Adrenal gland (tissue), 12 donors: Measurements from ENCODE around the gene PTPRJ. TPM values are rescaled to one million over a fixed set of nuclear protein-coding genes. Genes with fewer than 3 reads are reported as not detected.

Source experiments
- DNase-seq, 7 donors: peaks; one replicate each; pipeline ENCODE4 v3.0.0-alpha.2; 2019 to 2020
- H3K27ac ChIP-seq, 5 donors: fragments of 200-600 bp; sonication (generic) in 4 of 5; 1 replicate in 3 of 5; 2 replicates in 2 of 5; pipeline versions ENCODE4 v1.5.1 to v1.8.0; 2016 to 2020; ENCODE audit warnings: mild to moderate bottlenecking in 1 of 5
- H3K27me3 ChIP-seq: fragments of 200-600 bp; 2 replicates; pipeline ENCODE4 v1.8.0; 2021
- H3K36me3 ChIP-seq, 2 donors: fragments of 200-600 bp; replicated peaks in 1 of 2; 1 replicate in 1 of 2; 2 replicates in 1 of 2; pipeline versions ENCODE4 v1.5.1 to v1.8.0; 2018 to 2022
- H3K4me1 ChIP-seq, 2 donors: fragments of 200-600 bp; replicated peaks in 1 of 2; 1 replicate in 1 of 2; 2 replicates in 1 of 2; pipeline versions ENCODE4 v1.5.1 to v1.8.0; 2018 to 2021
- H3K4me3 ChIP-seq, 4 donors: fragments of 200-600 bp; sonication (generic) in 3 of 4; one replicate each; pipeline ENCODE4 v1.5.1; 2016 to 2018
- H3K9me3 ChIP-seq, 3 donors: fragments of 200-600 bp; sonication (generic) in 1 of 3; replicated peaks in 1 of 3; 1 replicate in 2 of 3; 2 replicates in 1 of 3; pipeline versions ENCODE4 v1.5.1 to v1.8.0; 2016 to 2021
- POLR2A ChIP-seq, 2 donors: fragments of 450-650 bp; IDR thresholded peaks; one replicate each; pipeline ENCODE4 v1.6.1; 2017; ENCODE audit warnings: antibody characterized with exemption in 2 of 2, mild to moderate bottlenecking in 2 of 2, moderate library complexity in 1 of 2
- WGBS, 4 donors: extraction: QIAGEN DNeasy Blood & Tissue Kit in 2 of 4; methylation state at CpG; one replicate each; pipeline versions ENCODE4 v1.1.5 to v1.1.7; 2013 to 2017; 5-methylcytosine and 5-hydroxymethylcytosine counted together
- intact Hi-C, 2 donors: fragments of 100-400 bp; cut with DNase I; formaldehyde crosslinking; loops; one replicate each; pipeline versions ENCODE4 v1.14.1 to v1.15.0; 2022 to 2023
- polyA plus RNA-seq, 3 donors: library from polyadenylated mRNA; stranded (reverse); fragments of 200-250 nt in 2 of 3; fragments of 350-450 nt in 1 of 3; fragmentation: Illumina TruSeq in 1 of 3; extraction: RNeasy Lipid Tissue Mini Kit (QIAGEN cat#74804) in 1 of 3; gene quantifications; one replicate each; pipeline ENCODE4 v1.2.3, GENCODE V29; 2013 to 2014
- total RNA-seq, 9 donors: library from RNA; depleted of rRNA in 4 of 9; stranded (reverse); fragments of >200 nt in 4 of 9; fragments of 120-200 nt in 1 of 9; fragmentation: NEBNext Ultra II Directional in 1 of 9; extraction: Animal tissue kit (Norgen Biotek cat#: 25700) in 1 of 9; gene quantifications; one replicate each; pipeline versions ENCODE4 v1.1.0 to v1.2.4, GENCODE V29; 2013 to 2023
- TF ChIP-seq, protein P1 (sequence below), 6 experiments: fragments of 450-650 bp in 4 of 6; fragments of 200-600 bp in 2 of 6; sonication (generic) in 1 of 6; IDR thresholded peaks; 1 replicate in 5 of 6; 2 replicates in 1 of 6; pipeline versions ENCODE4 v1.5.1 to v1.8.0; 2016 to 2021; ENCODE audit warnings: antibody characterized with exemption in 6 of 6, mild to moderate bottlenecking in 2 of 6, moderate library complexity in 1 of 6
- donor health status: healthy with polysubstance abuse.
- donor health status: Bipolar disorder and iron deficiency.
- donor health status: DM: yes; HTN: yes; CAD: no.
- donor health status: DM: no; HTN: no; CAD: no.
- donor health status: DM: no; HTN: no; CAD: no.
- donor health status: DM: yes; HTN: yes; CAD: no.

The PTPRJ gene
- total and polyA plus RNA-seq, 12 donors, result 1.4 to 16.9 (median 10.2) TPM

DNA sequence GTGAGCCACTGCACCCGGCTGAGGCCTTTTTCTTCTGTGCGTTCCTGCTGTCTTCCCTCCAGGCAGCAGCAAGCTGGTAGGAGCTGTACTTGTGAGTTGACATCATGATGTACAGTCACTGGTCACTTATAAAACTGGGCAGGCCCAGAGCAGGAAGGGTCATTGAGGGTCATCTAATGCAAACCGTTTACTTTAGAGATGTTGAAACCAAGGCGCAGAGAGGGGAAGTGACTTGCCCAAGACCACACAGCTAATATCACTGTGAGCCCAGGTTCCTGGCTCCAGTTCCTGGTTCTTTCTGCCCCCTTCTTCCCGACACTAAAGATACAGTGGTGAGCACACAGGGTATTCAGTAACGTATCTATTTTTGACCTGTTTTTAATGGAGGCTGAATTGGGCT lies 27.3 kb downstream of the PTPRJ start:
- H3K36me3 ChIP-seq, result no peaks in the 10 kb centered on the region
- 68 to 79% (median 74%) methylated on average over 6 of the region's 6 CpGs for WGBS, 4 donors
- peak in 3 of 7 donors; percentile 39 to 61 (median 46) for DNase-seq
- H3K4me1 ChIP-seq, result peaks cover 0 to 17% of the 10 kb centered on the region in 2 donors
- H3K4me3 ChIP-seq, result no peak overlapping the region
- H3K27me3 ChIP-seq, result no peaks in the 10 kb centered on the region
- intact Hi-C loops, result no loop called here
- H3K9me3 ChIP-seq, result no peaks in the 10 kb centered on the region
- TF ChIP-seq, protein P1, sequence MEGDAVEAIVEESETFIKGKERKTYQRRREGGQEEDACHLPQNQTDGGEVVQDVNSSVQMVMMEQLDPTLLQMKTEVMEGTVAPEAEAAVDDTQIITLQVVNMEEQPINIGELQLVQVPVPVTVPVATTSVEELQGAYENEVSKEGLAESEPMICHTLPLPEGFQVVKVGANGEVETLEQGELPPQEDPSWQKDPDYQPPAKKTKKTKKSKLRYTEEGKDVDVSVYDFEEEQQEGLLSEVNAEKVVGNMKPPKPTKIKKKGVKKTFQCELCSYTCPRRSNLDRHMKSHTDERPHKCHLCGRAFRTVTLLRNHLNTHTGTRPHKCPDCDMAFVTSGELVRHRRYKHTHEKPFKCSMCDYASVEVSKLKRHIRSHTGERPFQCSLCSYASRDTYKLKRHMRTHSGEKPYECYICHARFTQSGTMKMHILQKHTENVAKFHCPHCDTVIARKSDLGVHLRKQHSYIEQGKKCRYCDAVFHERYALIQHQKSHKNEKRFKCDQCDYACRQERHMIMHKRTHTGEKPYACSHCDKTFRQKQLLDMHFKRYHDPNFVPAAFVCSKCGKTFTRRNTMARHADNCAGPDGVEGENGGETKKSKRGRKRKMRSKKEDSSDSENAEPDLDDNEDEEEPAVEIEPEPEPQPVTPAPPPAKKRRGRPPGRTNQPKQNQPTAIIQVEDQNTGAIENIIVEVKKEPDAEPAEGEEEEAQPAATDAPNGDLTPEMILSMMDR (IDR thresholded peaks at IDR 0.05), result no peak
- no peak for TF ChIP-seq POLR2A (IDR thresholded peaks at IDR 0.05)
- peak overlapping the region in 1 of 5 donors; percentile 19 for H3K27ac ChIP-seq

DNA sequence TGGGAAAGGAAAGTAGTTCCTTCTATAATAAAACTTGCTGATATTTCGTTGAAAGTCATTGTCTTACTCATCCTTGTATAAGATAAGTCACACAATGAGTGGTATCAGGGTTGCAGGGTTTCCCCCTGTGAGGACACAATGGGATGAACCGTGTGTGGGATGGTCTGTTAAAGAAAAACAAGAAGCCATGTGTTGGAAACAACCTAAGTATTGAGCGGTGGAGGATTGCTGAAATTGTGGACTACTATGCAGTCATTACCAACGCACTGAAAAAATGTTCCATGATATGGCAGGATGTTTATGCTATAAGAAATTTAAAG lies 28.6 kb downstream of the PTPRJ start:
- Histone ChIP-seq H3K9me3 (no peaks in the 10 kb centered on the region), H3K36me3 (no peaks in the 10 kb centered on the region), H3K4me3 (no peak overlapping the region), H3K4me1 (peaks cover 0 to 17% of the 10 kb centered on the region in 2 donors), H3K27me3 (no peaks in the 10 kb centered on the region), H3K27ac (no peak overlapping the region)
- DNase-seq, result no peak
- intact Hi-C loops, result no loop called here
- WGBS, 4 donors, result 72 to 82% (median 78%) methylated on average over 4 of the region's 4 CpGs
- TF ChIP-seq POLR2A (IDR thresholded peaks at IDR 0.05), result no peak
- TF ChIP-seq, protein P1 (IDR thresholded peaks at IDR 0.05), result no peak

DNA sequence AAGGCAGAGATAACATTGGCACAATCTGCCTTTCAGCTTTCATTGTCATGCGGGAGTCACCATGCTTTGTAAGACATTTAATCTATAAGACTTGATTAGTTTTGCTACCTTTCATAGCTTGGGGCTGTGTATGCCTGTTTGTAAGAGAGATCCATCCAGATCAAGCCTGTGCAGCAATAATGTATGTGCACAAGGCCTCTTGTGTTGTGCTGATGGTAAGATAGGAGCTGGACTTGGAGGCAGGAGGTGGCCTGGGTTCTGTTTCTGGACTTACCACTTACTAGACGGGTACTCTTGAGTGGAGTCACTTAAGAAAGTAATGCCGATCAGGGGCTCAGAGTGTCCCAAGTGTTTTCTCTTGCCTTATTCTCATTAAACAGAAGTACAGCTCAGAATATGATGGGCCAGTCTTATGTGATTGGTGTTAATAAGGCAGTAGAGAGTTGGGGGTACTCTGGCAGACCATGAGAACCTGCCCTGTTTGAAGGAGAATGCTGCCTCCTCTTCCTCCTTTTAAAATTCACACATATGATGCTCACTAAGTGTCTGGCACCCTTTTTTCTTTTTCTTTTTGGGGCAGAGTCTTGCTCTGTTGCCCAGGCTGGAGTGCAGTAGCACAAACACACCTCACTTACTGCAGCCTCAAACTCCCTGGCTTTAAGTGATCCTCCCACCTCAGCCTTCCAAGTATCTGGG lies 30.9 kb downstream of the PTPRJ start:
- H3K27me3 ChIP-seq, result no peaks in the 10 kb centered on the region
- TF ChIP-seq, protein P1 (IDR thresholded peaks at IDR 0.05), result no peak
- TF ChIP-seq POLR2A (IDR thresholded peaks at IDR 0.05), result no peak
- WGBS, 4 donors, result 85 to 92% (median 87%) methylated on average over 2 to 3 of the region's 3 CpGs
- H3K27ac ChIP-seq, result no peak overlapping the region
- no peak overlapping the region for H3K4me3 ChIP-seq
- intact Hi-C loops, result no loop called here
- peaks cover 0 to 7% of the 10 kb centered on the region in 2 donors for H3K4me1 ChIP-seq
- no peak for DNase-seq
- no peaks in the 10 kb centered on the region for H3K36me3 ChIP-seq
- H3K9me3 ChIP-seq, result no peaks in the 10 kb centered on the region

DNA sequence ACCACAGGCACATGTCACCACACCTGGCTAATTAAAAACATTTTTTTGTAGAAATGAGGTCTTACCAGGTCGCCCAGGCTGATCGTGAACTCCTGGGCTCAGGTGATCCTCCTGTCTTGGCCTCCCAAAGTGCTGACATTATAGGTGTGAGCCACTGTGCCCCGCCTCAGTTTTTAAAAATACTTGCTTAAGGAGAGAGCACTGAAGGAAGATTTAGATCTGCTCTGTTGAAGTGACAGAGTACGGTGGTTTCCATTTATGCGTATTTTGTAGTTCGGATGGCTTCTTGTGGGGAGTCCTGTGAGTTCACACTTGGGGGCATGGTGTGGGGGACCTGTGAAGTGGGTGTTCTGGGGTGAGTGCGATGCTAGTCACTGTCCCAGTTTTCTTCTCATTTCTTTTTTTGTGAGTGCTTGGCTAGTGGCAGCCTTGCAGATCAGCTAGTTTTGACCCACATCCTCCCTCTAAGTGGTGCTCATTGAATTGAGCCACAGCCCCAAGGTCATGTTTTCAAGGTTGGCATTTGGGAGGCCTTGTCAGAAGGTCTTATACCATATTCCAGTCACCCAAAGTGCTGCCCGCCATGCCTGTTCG lies 31.5 kb downstream of the PTPRJ start:
- no peak for TF ChIP-seq POLR2A (IDR thresholded peaks at IDR 0.05)
- TF ChIP-seq, protein P1 (IDR thresholded peaks at IDR 0.05), result no peak
- no peaks in the 10 kb centered on the region for H3K9me3 ChIP-seq
- H3K4me1 ChIP-seq, result peaks cover 0 to under 1% of the 10 kb centered on the region in 2 donors
- intact Hi-C loops, result no loop called here
- no peaks in the 10 kb centered on the region for H3K27me3 ChIP-seq
- no peaks in the 10 kb centered on the region for H3K36me3 ChIP-seq
- DNase-seq, result no peak
- WGBS, 4 donors, result 87 to 96% (median 89%) methylated on average over 9 of the region's 9 CpGs
- no peak overlapping the region for H3K4me3 ChIP-seq
- H3K27ac ChIP-seq, result no peak overlapping the region
